D721Med (cell line): ENCODE results near the gene ZGPAT.

Experiments used
- DNase-seq: peaks from one replicate; pipeline ENCODE4 v3.0.0; 2011; ENCODE audit warnings: low spot score; ENCODE audit not compliant: insufficient read length
- FAIRE-seq: peaks from 2 replicates; lab custom pipeline; 2011; peaks lifted over from hg19 to GRCh38; lab: Jason Lieb, UNC
- TF ChIP-seq, protein P1 (sequence below): IDR thresholded peaks from 2 replicates; pipeline ENCODE4 v1.5.1; 2012; ENCODE audit warnings: mild to moderate bottlenecking, control low read depth; ENCODE audit not compliant: insufficient read depth; ENCODE audit errors: missing control alignments

ZGPAT gene

DNA sequence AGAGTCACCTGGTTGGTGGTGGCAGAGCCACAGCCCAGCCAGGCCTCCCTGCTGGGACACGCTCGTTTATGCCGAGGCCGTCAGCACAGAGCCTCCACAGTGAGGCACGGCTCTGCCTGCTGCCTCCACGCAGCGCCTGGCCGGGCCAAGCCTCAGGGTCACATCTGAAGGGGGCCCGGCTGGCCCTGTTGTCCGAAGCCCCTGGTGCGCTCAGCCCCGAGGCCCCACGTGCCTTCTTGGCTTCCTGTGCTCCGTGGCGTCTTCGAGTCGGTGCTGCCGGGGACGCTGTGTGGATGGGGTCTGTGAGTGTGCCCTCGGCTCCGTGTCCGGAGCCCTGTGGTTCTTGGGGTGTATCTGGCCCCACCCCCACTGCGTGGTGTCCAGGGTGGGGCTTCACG lies 21.7 kb upstream of the ZGPAT start:
- FAIRE-seq (no peak), DNase-seq (no peak)
- TF ChIP-seq, protein P1, sequence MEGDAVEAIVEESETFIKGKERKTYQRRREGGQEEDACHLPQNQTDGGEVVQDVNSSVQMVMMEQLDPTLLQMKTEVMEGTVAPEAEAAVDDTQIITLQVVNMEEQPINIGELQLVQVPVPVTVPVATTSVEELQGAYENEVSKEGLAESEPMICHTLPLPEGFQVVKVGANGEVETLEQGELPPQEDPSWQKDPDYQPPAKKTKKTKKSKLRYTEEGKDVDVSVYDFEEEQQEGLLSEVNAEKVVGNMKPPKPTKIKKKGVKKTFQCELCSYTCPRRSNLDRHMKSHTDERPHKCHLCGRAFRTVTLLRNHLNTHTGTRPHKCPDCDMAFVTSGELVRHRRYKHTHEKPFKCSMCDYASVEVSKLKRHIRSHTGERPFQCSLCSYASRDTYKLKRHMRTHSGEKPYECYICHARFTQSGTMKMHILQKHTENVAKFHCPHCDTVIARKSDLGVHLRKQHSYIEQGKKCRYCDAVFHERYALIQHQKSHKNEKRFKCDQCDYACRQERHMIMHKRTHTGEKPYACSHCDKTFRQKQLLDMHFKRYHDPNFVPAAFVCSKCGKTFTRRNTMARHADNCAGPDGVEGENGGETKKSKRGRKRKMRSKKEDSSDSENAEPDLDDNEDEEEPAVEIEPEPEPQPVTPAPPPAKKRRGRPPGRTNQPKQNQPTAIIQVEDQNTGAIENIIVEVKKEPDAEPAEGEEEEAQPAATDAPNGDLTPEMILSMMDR, result no peak

DNA sequence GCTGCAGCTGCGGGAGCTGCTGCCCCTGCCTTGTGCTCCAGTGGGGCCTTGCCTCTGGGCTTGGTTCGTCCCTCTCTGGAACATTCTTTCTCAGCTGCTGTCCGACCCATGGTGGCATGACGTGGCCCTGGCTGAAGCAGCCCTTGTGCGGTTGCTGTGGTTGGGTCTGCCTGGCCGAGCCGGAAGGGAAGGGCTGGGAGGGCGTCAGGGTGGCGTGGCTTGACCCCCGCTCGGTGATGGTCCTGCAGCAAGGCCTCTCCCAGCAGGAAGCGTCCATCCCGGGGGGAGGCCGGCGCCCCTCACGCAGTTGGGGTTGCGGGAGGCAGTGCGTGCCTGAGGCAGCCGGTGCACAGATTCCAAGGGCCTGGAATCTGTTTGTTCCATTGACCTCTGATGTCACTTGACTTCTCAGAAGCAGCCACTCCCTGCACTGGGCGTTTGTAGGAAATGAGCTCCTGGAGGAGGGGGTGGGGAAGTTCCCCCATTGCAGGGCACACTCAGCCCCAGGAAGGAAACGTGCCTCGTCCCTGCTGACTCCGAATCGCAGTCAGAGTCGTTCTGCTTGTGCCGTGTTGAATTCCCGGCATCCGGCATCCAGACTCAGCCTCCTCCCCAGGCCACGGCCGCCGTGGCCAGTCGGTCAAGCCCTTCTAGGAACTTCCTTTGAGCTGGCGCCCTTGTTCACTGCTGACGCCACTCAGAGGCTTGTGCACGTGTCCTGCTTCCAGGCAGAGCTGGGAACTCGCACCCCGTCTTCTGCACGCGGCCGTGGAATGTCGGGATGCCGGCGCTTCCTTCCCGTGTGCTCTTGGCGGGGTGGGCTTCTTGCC lies 21.1 kb upstream of the ZGPAT start:
- FAIRE-seq (no peak), DNase-seq (no peak)
- TF ChIP-seq, protein P1, result no peak

DNA sequence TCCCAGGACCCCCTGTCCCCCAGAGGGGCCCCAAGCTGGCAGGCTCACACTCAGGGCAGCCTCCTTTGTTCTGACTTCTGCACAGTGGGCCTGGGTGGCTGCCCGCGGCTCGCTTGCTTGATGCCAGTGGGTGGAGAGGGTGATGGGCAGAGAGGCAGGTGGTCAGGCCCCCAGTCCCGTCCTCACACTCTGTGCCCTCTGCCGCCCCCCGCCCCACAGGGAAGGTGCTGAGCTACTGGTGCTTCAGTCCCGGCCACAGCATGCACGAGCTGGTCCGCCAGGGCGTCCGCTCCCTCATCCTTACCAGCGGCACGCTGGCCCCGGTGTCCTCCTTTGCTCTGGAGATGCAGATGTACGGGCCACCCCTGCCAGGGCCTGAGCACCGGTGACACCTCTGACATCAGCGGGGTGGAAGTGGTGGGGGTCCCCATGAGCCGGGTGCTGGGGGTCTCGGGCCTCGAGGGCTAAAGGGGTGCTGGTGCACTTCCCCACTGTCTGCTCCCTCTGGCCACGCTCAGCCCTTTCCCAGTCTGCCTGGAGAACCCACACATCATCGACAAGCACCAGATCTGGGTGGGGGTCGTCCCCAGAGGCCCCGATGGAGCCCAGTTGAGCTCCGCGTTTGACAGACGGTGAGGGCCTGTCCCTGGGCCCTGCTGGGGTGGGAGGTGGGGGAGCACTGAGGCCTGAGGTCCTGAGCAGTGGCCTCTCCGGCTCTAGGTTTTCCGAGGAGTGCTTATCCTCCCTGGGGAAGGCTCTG lies 20.2 kb upstream of the ZGPAT start:
- no peak for DNase-seq
- FAIRE-seq, result no peak
- TF ChIP-seq, protein P1, result no peak

DNA sequence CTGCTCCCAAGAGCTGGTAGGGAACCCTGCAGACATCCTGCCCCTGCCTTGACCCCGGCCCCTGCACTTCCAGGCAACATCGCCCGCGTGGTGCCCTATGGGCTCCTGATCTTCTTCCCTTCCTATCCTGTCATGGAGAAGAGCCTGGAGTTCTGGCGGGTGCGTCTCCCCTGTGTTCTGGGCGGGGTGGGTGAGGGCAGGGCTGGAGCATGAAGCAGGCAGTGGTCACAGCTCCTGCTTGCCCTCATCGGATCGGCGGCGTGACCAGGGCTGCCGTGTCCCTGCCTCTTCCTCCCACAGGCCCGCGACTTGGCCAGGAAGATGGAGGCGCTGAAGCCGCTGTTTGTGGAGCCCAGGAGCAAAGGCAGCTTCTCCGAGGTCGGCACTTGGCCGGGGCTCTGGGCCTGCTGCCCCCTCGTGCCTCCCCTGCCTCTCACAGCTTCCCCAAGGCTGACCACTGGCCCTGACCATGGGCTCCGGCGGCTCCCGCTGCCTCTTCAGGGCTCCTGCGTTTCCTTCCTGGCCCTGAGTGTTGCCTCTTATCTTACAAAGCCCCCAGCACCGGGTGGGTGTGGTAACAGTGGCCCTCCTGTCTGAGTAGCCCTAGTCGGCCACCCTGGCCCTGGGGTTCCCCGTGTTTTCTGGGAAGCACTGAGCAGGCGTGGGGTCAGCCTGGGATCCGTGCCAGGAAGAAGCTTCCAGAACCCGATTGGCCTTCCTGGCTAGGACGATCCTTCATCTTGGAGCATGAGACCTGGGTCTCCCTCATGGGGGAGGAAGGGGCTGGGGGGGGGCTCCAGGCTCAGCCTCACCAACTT lies 19.4 kb upstream of the ZGPAT start:
- no peak for DNase-seq
- FAIRE-seq, result no peak
- TF ChIP-seq, protein P1, result no peak

DNA sequence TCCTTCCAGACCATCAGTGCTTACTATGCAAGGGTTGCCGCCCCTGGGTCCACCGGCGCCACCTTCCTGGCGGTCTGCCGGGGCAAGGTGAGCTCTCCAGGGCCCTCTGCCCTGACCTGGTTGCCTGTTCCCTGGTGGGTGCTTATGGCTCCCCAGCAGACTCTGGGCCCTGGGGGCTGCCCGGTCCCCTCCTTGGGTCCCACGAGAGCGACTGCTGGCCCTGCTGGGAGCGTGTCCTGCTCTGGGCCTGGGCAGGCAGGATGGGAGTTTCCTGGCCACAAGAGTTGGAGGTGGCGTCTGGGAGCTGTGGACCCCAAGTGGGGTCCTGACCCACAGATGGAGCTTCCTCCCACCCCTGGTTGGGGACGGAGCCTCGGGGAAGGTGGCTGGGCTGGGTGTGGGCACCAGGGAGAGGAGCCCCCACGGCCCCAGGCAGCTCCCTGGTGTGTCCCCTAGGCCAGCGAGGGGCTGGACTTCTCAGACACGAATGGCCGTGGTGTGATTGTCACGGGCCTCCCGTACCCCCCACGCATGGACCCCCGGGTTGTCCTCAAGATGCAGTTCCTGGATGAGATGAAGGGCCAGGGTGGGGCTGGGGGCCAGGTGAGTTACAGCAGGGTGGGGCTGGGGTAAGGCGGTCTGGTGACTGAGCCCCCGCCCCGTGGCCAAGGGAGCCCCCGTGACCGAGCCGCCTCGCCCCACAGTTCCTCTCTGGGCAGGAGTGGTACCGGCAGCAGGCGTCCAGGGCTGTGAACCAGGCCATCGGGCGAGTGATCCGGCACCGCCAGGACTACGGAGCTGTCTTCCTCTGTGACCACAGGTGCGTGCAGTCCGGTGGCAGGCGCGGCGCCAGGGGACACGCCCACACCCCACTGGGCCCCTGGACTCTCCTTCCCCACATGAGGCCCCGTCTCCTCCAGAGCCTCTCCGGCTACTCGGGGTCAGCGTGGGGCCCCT lies 18.5 kb upstream of the ZGPAT start:
- no peak for DNase-seq
- FAIRE-seq, result no peak
- TF ChIP-seq, protein P1, result no peak
